GM19397 (cell line): ENCODE results near the gene MTREX.

Source experiments
- ATAC-seq: cut with Tn5 transposase; IDR thresholded peaks from one replicate; pipeline ENCODE4 v1.9.1; 2021; ENCODE audit warnings: mild to moderate bottlenecking, moderate library complexity; ENCODE audit not compliant: unreplicated experiment

Gene MTREX

GRCh38 chr5:55372130-55372925 is 64.5 kb downstream of the MTREX start:
- ATAC-seq = no peak

- ATAC-seq = no peak
Measured at GRCh38 chr5:55377810-55378209, 70.0 kb downstream of the MTREX start.

- ATAC-seq = no peak
Measured at GRCh38 chr5:55383254-55383653, 75.5 kb downstream of the MTREX start.

DNA sequence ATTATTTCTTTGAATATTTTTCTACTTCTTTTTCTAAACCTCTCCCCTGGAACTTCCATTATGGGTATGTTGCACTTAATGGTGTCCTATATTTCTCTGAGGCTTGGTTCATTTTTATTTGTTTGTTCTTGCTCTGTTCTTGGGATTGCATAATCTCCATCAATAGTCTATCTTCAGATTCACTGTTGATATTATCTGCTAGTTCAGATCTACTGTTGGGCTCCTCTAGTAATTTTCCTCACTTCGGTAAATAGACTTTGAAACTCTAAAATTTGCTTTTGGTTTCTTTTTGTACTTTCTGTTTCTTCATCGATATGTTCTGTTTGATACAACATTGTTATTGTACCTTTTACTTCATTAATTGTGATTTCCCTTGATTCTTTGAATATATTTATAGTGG is 76.3 kb downstream of the MTREX start:
- no peak for ATAC-seq

GRCh38 chr5:55385227-55385626 is 77.4 kb downstream of the MTREX start:
- ATAC-seq = no peak

- no peak for ATAC-seq
Measured at GRCh38 chr5:55385846-55386245, 78.1 kb downstream of the MTREX start.

DNA sequence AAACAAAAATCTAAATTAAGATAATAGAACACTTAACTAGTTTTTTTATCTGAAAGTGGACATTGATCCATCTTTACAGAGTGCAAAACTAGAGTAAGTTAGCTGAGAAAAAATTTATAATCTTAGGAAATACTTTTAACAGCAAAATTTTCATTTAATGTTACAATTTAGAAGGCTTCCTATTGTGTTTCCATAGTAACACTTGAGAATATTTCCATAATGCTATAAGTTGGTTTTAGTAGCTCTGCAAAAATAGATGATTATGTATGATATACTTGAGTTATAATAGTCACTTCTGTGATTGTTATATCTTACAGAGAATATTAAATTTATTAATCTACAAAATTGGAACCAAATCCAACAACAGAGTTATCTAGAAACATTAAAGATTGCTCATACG is 78.6 kb downstream of the MTREX start:
- no peak for ATAC-seq

DNA sequence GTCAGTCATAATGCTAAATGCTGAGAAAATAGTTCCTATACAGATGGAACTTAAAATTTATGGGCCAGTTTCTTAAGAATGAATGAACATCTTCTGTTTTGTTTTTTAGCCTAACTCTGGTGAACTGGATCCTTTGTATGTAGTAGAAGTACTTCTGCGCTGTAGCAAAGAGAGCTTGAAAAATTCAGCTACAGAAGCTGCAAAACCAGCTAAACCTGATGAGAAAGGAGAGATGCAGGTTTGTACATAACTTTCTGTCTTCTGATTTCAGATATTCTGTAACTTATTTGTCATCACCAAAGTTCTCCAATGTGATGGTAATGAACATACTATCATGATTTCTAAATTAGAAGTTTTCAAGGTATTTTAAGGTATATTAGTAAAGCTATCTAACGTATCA is 80.1 kb downstream of the MTREX start:
- ATAC-seq = no peak

DNA sequence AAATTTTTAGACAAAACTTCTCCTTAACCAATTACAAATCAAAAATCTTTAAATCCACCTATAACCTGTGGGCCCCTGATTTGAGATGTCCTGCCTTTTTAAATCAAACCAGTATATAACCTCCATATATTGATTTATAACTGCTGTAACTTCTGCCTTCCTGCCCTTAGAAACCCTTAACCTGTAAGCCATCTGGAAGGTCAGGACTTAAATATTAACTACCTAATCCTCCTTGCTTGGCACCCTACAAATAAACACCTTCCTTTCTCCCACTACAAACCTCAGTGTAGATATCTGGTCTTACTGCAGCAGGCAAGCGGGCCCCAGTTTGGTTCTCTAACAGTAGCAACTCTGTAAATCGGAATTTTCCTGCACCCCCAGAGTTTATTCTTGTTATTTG is 83.9 kb downstream of the MTREX start:
- ATAC-seq = no peak

DNA sequence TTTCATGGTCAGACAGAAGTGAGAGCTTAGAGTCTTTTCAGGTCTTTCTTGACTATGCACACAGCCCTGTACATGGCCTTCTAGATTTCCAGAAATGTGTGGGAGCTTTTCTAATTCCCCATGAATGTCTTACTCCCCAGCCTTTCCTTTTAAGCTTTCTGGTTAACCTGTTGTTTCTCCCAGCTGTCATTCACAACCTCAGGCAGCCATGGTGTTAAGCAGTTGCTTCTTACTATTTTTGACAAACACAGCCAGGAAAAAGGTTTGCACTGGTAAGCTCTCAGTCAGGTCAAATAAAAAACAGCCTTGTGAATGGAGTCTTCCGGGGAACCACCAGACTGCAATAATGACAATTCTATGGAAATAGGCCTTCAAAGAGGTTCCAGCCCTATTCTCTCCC is 84.9 kb downstream of the MTREX start:
- no peak for ATAC-seq

GRCh38 chr5:55393501-55394175 is 85.8 kb downstream of the MTREX start:
- no peak for ATAC-seq

- ATAC-seq = no peak
Measured at GRCh38 chr5:55402199-55402598, 94.4 kb downstream of the MTREX start.

- no peak for ATAC-seq
Measured at GRCh38 chr5:55406292-55406691, 98.5 kb downstream of the MTREX start.

DNA sequence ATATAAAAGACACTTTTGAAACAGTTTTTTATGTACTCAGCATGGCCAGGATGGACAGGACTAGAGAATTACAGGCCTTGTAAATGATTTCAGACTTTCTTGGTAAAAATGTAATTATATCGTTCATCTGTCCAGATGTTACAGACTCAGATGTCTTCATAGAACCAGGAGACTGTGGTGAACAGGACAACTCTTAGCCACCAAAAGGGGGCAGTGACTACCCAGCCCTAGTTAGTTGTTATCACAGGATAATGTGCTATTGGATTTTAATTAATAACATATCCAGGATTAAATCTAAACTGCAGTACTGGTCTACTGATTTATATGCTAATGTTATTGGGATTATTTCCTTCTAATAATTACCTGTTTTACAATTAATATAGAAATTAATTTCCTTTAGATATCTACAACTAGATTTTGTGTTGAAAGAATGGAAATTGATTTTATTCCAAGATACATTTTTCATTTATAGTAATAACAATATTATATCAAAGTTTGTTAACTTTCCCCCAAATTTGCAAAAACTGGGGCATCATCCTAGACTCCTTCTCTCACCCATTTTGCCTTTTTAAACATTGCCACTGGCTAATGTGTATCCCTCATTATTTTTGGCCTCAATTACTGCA is 99.4 kb downstream of the MTREX start:
- ATAC-seq = no peak

DNA sequence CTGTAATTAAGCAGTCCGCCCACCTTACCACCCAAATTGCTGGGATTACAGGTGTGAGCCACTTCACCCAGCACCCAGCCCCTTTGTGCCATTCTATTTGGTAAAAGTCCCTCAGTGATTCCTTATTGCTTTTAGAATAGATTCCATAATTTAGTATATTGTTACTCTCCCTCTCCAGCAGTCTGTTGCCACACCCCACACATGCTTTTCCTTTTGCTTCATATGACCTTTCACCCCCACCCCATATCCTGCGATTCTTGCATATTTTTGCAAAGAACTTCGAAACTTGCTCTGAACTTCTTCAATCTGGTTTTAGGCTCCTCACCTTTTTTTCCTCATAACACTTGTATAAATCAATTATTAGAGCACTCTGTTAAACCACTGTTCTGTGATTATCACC is 100.2 kb downstream of the MTREX start:
- ATAC-seq = no peak

DNA sequence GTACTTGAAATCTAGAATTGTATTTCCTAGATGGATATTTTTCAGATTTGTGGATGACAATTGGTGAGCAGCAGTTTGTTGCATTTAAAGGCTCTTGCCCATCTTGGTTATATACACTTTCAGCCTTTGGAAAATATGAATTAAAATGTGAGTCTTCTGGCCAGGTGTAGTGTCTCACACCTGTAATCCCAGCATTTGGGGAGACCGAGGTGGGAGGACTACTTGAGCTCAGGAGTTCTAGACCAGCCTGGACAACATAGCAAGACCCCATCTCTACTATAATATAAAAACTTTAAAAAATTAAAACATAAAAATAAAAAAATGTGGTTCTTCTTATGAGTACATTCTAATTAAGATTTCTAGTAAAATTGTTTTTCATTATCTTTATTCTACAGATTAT is 102.0 kb downstream of the MTREX start:
- no peak for ATAC-seq

- ATAC-seq = no peak
Measured at GRCh38 chr5:55410845-55411244, 103.1 kb downstream of the MTREX start.

GRCh38 chr5:55411876-55412275 is 104.1 kb downstream of the MTREX start:
- ATAC-seq = no peak

- no peak for ATAC-seq
Measured at GRCh38 chr5:55413644-55414043, 105.9 kb downstream of the MTREX start.

- ATAC-seq = no peak
Measured at GRCh38 chr5:55415071-55415470, 107.3 kb downstream of the MTREX start.

DNA sequence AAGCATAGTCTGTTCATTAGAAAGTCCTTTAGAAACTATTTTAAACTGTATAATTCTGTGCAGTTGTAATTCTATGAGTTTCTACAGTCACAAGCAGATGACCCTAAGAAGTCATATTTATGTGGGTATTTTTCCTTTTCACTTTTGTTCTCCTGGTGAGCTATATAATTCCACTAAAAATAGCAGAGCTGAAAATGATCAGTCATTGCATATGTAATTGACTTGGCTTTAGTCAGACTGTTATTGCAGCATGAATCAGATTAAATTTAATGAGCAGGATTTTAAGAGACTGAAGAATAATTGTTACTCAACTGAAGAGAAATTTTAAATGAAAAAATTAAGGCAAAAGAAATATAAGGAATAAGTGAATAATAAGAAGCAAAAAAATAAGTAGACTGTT is 108.5 kb downstream of the MTREX start:
- no peak for ATAC-seq
